MM.1S (cell line): Measurements from ENCODE around the gene KLHL14.

Experiments used
- DNase-seq: peaks from one replicate; pipeline ENCODE4 v3.0.0-alpha.2; 2015
- H2AFZ ChIP-seq: fragments of 300-600 bp; sonication (generic); 2 replicates; pipeline ENCODE4 v1.6.0; 2016; ENCODE audit warnings: antibody characterized with exemption, low read length
- H3F3A ChIP-seq: fragments of 300-600 bp; sonication (generic); 2 replicates; pipeline ENCODE4 v1.6.1; 2016; ENCODE audit warnings: mild to moderate bottlenecking, antibody characterized with exemption, low read length, moderate library complexity, mixed read lengths; ENCODE audit not compliant: insufficient read depth
- H3K27ac ChIP-seq: fragments of 300-600 bp; sonication (generic); 2 replicates; pipeline ENCODE4 v1.5.1; 2016; ENCODE audit warnings: mild to moderate bottlenecking, low read length
- H3K27me3 ChIP-seq: fragments of 300-600 bp; sonication (generic); replicated peaks from 2 replicates; pipeline ENCODE4 v1.6.0; 2016; ENCODE audit warnings: low read length; ENCODE audit not compliant: insufficient read depth
- H3K36me3 ChIP-seq: fragments of 300-600 bp; sonication (generic); replicated peaks from 2 replicates; pipeline ENCODE4 v1.6.1; 2016; ENCODE audit warnings: mild to moderate bottlenecking, low read length, mixed read lengths; ENCODE audit not compliant: insufficient read depth
- H3K4me1 ChIP-seq: fragments of 300-600 bp; sonication (generic); 2 replicates; pipeline ENCODE4 v1.6.1; 2016; ENCODE audit warnings: low read length, mixed read lengths
- H3K4me2 ChIP-seq: fragments of 300-600 bp; sonication (generic); 2 replicates; pipeline ENCODE4 v1.6.0; 2016; ENCODE audit warnings: low read depth, low read length
- H3K4me3 ChIP-seq: fragments of 300-600 bp; sonication (generic); 2 replicates; pipeline ENCODE4 v1.5.1; 2016; ENCODE audit warnings: low read length, mixed read lengths
- H3K79me2 ChIP-seq: fragments of 300-600 bp; sonication (generic); 2 replicates; pipeline ENCODE4 v1.6.1; 2016; ENCODE audit warnings: mixed run types, low read length, mixed read lengths
- H3K9ac ChIP-seq: fragments of 300-600 bp; sonication (generic); 2 replicates; pipeline ENCODE4 v1.6.1; 2016; ENCODE audit warnings: low read length, mixed read lengths
- H3K9me2 ChIP-seq: fragments of 300-600 bp; sonication (generic); replicated peaks from 2 replicates; pipeline ENCODE4 v1.6.1; 2016; ENCODE audit warnings: mild to moderate bottlenecking, low read length, mixed read lengths; ENCODE audit not compliant: insufficient read depth
- H3K9me3 ChIP-seq: fragments of 300-600 bp; sonication (generic); replicated peaks from 2 replicates; pipeline ENCODE4 v1.6.1; 2016; ENCODE audit warnings: mild to moderate bottlenecking, low read length, mixed read lengths; ENCODE audit not compliant: insufficient read depth
- H4K20me1 ChIP-seq: fragments of 300-600 bp; sonication (generic); 2 replicates; pipeline ENCODE4 v1.6.1; 2016; ENCODE audit warnings: mild to moderate bottlenecking, low read length, moderate library complexity, mixed read lengths; ENCODE audit not compliant: insufficient read depth
- EZH2 ChIP-seq: fragments of 300-600 bp; sonication (generic); optimal IDR thresholded peaks from 2 replicates; pipeline ENCODE3; 2017; ENCODE audit warnings: low read depth, mild to moderate bottlenecking, antibody characterized with exemption, low read length, mixed read lengths
- EZH2phosphoT487 ChIP-seq: fragments of 300-600 bp; sonication (generic); IDR thresholded peaks from 2 replicates; pipeline ENCODE4 v1.6.1; 2018; ENCODE audit warnings: antibody characterized with exemption, low read length
- TF ChIP-seq, protein P1 (sequence below): fragments of 300-600 bp; sonication (generic); IDR thresholded peaks from 2 replicates; pipeline ENCODE4 v1.5.1; 2016; ENCODE audit warnings: antibody characterized with exemption, low read length, mixed read lengths

Gene KLHL14

DNA sequence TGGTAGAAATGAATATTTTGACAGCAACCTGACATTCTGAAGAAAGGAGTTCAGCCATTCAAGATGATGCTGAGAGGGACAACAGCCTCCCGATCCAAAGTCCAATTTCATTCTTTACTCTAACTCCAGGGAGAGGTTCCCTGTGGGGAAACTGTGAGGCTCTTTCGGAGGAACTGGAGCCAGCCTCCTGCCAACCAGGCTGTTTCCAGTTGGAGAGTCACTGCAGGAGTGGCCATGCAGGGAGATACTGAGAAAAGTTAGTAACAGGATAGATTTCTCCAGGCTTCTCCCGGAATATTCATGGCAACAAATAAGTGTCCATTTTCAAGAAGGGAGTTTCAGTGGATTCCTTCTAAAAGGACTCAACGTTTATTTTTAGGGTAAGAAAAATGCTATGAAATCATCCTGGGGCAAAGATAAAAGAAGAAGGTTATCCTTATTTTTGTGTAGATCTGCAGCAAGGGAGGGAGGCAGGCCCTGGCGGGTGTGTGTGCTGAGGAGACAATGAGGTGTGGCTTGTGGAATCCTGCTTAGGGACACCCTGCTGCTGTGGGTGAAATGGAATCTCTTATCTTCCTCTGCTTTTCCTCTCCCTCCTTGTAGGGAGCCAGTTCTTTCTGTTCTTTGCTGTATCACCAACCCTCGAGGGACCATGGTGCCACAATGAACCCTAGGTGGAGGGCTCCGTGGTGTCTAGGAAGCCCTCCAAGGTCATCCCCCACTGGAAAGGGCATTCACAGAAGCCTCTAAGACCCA, 18.1 kb downstream of the KLHL14 start:
- Histone ChIP-seq H3K9me2 (no peaks in the 10 kb centered on the region), H3K36me3 (no peaks in the 10 kb centered on the region), H3K4me2 (no peak overlapping the region), H2AFZ (no peak overlapping the region), H4K20me1 (no peaks in the 10 kb centered on the region), H3K4me3 (no peak overlapping the region), H3K79me2 (no peaks in the 10 kb centered on the region), H3K9ac (no peak overlapping the region), H3F3A (no peaks in the 10 kb centered on the region), H3K27me3 (no peaks in the 10 kb centered on the region), H3K4me1 (peaks cover under 1% of the 10 kb centered on the region), H3K27ac (no peak overlapping the region), H3K9me3 (no peaks in the 10 kb centered on the region)
- no peak for DNase-seq
- TF ChIP-seq EZH2, result no peak

- Histone ChIP-seq H3K36me3 (no peaks in the 10 kb centered on the region), H3K4me3 (no peak overlapping the region), H3K4me2 (no peak overlapping the region), H4K20me1 (no peaks in the 10 kb centered on the region), H3F3A (no peaks in the 10 kb centered on the region), H3K79me2 (no peaks in the 10 kb centered on the region), H3K9me3 (no peaks in the 10 kb centered on the region), H3K4me1 (no peaks in the 10 kb centered on the region), H3K27ac (no peak overlapping the region), H3K9ac (no peak overlapping the region), H2AFZ (no peak overlapping the region), H3K9me2 (no peaks in the 10 kb centered on the region), H3K27me3 (no peaks in the 10 kb centered on the region)
- TF ChIP-seq EZH2 (no peak), EZH2phosphoT487 (no peak)
- TF ChIP-seq, protein P1, sequence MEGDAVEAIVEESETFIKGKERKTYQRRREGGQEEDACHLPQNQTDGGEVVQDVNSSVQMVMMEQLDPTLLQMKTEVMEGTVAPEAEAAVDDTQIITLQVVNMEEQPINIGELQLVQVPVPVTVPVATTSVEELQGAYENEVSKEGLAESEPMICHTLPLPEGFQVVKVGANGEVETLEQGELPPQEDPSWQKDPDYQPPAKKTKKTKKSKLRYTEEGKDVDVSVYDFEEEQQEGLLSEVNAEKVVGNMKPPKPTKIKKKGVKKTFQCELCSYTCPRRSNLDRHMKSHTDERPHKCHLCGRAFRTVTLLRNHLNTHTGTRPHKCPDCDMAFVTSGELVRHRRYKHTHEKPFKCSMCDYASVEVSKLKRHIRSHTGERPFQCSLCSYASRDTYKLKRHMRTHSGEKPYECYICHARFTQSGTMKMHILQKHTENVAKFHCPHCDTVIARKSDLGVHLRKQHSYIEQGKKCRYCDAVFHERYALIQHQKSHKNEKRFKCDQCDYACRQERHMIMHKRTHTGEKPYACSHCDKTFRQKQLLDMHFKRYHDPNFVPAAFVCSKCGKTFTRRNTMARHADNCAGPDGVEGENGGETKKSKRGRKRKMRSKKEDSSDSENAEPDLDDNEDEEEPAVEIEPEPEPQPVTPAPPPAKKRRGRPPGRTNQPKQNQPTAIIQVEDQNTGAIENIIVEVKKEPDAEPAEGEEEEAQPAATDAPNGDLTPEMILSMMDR, result no peak
- DNase-seq, result no peak
Measured at GRCh38 chr18:32753656-32754260, 19.1 kb downstream of the KLHL14 start.

DNA sequence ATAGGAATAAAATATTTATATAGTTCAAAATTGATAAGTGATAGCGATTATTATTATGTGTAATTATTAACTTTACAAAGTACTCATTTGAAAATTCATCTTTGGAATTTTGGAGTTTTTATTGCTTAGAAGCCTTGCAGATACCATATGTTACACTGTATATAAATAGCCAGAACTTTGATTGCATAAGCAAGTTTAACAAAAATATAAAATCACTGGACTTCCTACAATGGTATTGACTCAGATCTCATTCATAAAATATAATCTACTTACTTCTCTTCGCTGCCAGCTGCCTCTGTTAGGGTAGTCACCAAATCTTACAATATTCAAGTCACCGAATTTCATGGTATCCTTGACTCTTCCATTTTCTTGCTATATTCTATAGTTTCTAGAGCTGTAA, 22.5 kb downstream of the KLHL14 start:
- H3K4me3 ChIP-seq, result no peak overlapping the region
- no peak overlapping the region for H3K27ac ChIP-seq
- H3K9ac ChIP-seq, result no peak overlapping the region
- H3K79me2 ChIP-seq, result no peaks in the 10 kb centered on the region
- H3K27me3 ChIP-seq, result no peaks in the 10 kb centered on the region
- TF ChIP-seq, protein P1, result no peak
- TF ChIP-seq EZH2 (no peak), EZH2phosphoT487 (no peak)
- H3K4me1 ChIP-seq, result no peaks in the 10 kb centered on the region
- no peaks in the 10 kb centered on the region for H3K9me2 ChIP-seq
- no peaks in the 10 kb centered on the region for H4K20me1 ChIP-seq
- H3F3A ChIP-seq, result no peaks in the 10 kb centered on the region
- DNase-seq, result no peak
- H3K4me2 ChIP-seq, result no peak overlapping the region
- H2AFZ ChIP-seq, result no peak overlapping the region
- no peaks in the 10 kb centered on the region for H3K9me3 ChIP-seq
- H3K36me3 ChIP-seq, result no peaks in the 10 kb centered on the region

DNA sequence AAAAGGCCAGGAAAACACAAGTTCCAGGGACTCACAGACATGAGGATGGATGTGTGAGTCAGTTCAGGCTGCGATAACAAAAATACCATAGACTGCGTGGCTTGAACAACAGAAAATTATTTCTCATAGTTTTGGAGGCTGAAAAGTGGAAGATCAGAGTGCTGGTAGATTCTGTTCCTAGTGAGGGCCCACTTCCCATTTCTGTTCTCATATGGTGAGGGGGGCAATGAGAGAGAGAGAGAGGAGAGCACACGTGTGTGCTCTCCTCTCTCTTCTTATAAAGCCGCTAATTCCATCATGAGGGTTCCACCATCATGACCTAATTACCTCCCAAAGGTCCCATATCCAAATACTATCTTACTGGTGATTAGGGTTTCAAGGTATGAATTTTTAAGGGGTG, 23.0 kb downstream of the KLHL14 start:
- Histone ChIP-seq H3F3A (no peaks in the 10 kb centered on the region), H3K79me2 (no peaks in the 10 kb centered on the region), H3K27ac (no peak overlapping the region), H3K4me2 (no peak overlapping the region), H2AFZ (no peak overlapping the region), H3K9me2 (no peaks in the 10 kb centered on the region), H3K4me3 (no peak overlapping the region), H3K27me3 (no peaks in the 10 kb centered on the region), H3K36me3 (no peaks in the 10 kb centered on the region), H3K4me1 (no peaks in the 10 kb centered on the region), H3K9ac (no peak overlapping the region), H4K20me1 (no peaks in the 10 kb centered on the region), H3K9me3 (no peaks in the 10 kb centered on the region)
- no peak for DNase-seq
- TF ChIP-seq EZH2 (no peak), EZH2phosphoT487 (no peak)
- TF ChIP-seq, protein P1, result no peak
